Endothelial cell (in vitro differentiated cells): ENCODE data around the gene WBP1L. TPM values are rescaled to one million over a fixed set of nuclear protein-coding genes. Genes with fewer than 3 reads are reported as not detected.
A peak's percentile ranks its signal among the peaks of the same experiment; 100 is the strongest.

Experiments used
- DNase-seq: peaks from one replicate; pipeline ENCODE4 v3.0.0; 2021; ENCODE audit warnings: low spot score
- H3K27ac Mint-ChIP-seq: one replicate; pipeline ENCODE4 v1.8.0; 2021; ENCODE audit warnings: mixed read lengths, inconsistent platforms; ENCODE audit not compliant: unreplicated experiment
- H3K27me3 Mint-ChIP-seq: one replicate; pipeline ENCODE4 v1.8.0; 2021; ENCODE audit warnings: mild to moderate bottlenecking, moderate library complexity, mixed read lengths, inconsistent platforms; ENCODE audit not compliant: unreplicated experiment
- H3K36me3 Mint-ChIP-seq: one replicate; pipeline ENCODE4 v1.8.0; 2021; ENCODE audit warnings: mild to moderate bottlenecking, low read depth, mixed read lengths, inconsistent platforms; ENCODE audit not compliant: unreplicated experiment
- H3K4me1 Mint-ChIP-seq: one replicate; pipeline ENCODE4 v1.8.0; 2021; ENCODE audit warnings: mild to moderate bottlenecking, mixed read lengths, inconsistent platforms; ENCODE audit not compliant: unreplicated experiment
- H3K4me3 Mint-ChIP-seq: one replicate; pipeline ENCODE4 v1.8.0; 2021; ENCODE audit warnings: mild to moderate bottlenecking, mixed read lengths, inconsistent platforms; ENCODE audit not compliant: unreplicated experiment
- H3K9me3 Mint-ChIP-seq: one replicate; pipeline ENCODE4 v1.8.0; 2021; ENCODE audit warnings: mixed read lengths, inconsistent platforms; ENCODE audit not compliant: unreplicated experiment
- total RNA-seq: library from RNA; stranded (reverse); fragmentation: NEBNext Ultra II Directional; extraction: Animal tissue kit (Norgen Biotek cat#: 25700); gene quantifications from one replicate; pipeline ENCODE4 v1.2.1, GENCODE V29; 2021; ENCODE audit not compliant: unreplicated experiment
- TF ChIP-seq, protein P1 (sequence below): fragments of 200-600 bp; sonication (generic); IDR thresholded peaks from one replicate; pipeline ENCODE4 v1.5.0; 2021; ENCODE audit warnings: antibody characterized with exemption; ENCODE audit not compliant: unreplicated experiment

The WBP1L gene
- total RNA-seq, 1 donor from 2014 or later, result 49.4 TPM

DNA sequence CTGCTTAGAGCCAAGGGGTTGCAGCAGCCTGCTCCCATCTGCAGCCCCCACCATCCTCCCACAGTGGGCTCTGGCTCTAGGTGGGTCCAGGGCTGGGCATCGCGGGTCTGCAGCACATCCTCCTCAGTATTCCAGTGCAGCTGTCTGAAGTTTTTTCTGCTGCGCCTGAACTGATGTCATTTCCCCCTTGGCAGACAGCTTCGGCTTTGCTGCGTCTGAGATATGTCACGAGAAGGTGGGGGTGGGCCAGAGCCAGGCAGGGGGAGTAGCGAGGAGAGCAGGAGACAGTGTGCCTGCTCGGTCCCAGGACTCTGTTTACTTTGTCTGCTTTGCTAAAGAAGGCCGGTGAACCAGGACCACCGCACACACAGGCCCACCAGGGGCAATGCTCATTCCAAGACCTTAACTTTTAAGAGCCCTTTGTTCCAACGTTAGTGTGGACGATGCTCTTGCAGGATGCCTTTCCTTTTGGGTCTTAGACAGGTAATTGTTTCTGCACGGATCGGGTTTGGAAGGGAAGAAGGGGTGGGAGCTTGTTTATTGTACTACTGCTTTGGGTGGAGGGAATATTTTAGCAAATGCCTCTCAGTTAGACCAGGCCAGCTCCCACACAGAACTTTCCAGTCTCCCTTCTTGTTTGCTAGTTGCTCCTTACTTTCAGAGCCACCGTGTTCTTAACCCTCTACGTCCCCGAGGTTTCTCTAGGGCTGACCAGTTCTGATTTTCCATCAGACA is 32.4 kb downstream of the WBP1L start:
- DNase-seq, result peak; percentile 41
- peaks cover 2% of the 10 kb centered on the region for H3K27me3 Mint-ChIP-seq
- no peaks in the 10 kb centered on the region for H3K9me3 Mint-ChIP-seq
- peaks cover 5% of the 10 kb centered on the region for H3K36me3 Mint-ChIP-seq
- peaks cover 53% of the 10 kb centered on the region for H3K4me1 Mint-ChIP-seq
- peak overlapping the region; percentile 71 for H3K4me3 Mint-ChIP-seq
- TF ChIP-seq, protein P1, sequence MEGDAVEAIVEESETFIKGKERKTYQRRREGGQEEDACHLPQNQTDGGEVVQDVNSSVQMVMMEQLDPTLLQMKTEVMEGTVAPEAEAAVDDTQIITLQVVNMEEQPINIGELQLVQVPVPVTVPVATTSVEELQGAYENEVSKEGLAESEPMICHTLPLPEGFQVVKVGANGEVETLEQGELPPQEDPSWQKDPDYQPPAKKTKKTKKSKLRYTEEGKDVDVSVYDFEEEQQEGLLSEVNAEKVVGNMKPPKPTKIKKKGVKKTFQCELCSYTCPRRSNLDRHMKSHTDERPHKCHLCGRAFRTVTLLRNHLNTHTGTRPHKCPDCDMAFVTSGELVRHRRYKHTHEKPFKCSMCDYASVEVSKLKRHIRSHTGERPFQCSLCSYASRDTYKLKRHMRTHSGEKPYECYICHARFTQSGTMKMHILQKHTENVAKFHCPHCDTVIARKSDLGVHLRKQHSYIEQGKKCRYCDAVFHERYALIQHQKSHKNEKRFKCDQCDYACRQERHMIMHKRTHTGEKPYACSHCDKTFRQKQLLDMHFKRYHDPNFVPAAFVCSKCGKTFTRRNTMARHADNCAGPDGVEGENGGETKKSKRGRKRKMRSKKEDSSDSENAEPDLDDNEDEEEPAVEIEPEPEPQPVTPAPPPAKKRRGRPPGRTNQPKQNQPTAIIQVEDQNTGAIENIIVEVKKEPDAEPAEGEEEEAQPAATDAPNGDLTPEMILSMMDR, result no peak
- peak overlapping the region; percentile 93 for H3K27ac Mint-ChIP-seq

DNA sequence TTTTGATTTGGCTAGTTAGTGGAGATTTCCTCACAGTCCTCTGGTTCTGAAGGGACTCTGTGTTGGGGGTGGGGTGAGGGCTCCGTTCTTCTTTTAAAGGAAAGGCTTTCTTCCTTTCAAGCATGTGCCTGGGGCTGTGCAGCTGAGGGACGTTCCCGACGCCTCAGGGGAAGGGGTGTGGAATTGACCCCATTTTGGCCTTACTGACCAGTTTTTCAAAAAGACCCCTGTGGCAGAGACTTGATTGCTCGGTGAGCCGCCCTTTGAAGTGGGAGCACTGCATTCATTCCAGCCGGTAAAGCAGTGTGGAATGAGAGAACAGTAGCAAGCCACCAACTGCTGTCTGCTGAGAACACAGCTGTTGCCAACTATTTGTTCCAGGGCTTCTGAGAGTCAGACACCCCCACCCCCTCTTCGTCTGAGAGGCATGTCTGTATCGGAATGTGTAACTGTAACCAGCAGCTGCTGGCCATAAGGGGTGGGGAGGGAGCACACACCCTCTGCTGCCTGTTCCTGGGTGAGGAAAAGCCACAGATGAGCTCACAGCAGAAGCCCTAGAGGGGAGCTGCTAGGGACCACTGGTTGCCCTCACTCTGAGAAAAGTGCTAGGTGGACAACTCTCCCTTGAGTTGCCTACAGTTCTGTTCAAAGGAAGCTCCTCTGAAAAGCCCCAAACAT is 33.2 kb downstream of the WBP1L start:
- TF ChIP-seq, protein P1, result no peak
- Mint-ChIP-seq H3K4me3 (no peak overlapping the region), H3K27ac (peak overlapping the region; percentile 93), H3K27me3 (peaks cover 2% of the 10 kb centered on the region), H3K4me1 (peaks cover 57% of the 10 kb centered on the region), H3K36me3 (peaks cover 5% of the 10 kb centered on the region), H3K9me3 (no peaks in the 10 kb centered on the region)
- DNase-seq, result peak; percentile 29

DNA sequence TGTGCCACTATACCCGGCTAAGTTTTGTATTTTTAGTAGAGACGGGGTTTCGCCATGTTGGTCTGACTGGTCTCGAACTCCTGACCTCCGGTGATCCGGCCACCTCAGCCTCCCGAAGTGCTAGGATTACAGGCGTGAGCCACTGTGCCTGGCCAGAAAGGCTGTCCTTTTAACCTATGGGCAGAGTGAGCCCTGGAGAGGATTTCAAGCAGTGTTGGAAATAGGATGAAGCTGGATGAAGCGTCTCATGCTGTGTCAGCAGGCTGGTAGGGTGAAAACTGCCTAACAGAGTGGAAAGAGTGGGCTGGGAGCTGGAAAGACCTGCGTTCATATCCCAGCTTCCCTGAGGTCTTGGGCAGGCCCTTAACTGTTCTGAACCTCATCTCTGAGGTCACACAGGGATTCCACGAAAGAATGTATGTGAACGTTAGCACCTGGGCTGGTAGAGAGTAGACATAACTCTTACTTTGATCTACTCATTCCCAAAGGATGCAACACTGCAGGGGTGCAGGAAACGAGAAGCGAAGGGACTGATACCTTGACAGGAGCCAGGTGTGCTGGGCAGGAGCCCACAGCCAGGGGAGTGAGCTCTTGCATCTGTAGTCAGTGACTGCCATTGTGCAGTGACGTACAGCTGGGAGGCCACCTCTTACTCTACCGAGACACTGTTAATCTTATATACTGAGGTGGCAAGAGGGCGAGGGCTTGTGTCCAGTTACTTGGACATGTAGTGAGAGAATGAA is 34.1 kb downstream of the WBP1L start:
- peaks cover 5% of the 10 kb centered on the region for H3K36me3 Mint-ChIP-seq
- H3K9me3 Mint-ChIP-seq, result no peaks in the 10 kb centered on the region
- DNase-seq, result no peak
- H3K27ac Mint-ChIP-seq, result no peak overlapping the region
- TF ChIP-seq, protein P1, result no peak
- peaks cover 63% of the 10 kb centered on the region for H3K4me1 Mint-ChIP-seq
- H3K27me3 Mint-ChIP-seq, result peaks cover 2% of the 10 kb centered on the region
- peak overlapping the region; percentile 37 for H3K4me3 Mint-ChIP-seq

DNA sequence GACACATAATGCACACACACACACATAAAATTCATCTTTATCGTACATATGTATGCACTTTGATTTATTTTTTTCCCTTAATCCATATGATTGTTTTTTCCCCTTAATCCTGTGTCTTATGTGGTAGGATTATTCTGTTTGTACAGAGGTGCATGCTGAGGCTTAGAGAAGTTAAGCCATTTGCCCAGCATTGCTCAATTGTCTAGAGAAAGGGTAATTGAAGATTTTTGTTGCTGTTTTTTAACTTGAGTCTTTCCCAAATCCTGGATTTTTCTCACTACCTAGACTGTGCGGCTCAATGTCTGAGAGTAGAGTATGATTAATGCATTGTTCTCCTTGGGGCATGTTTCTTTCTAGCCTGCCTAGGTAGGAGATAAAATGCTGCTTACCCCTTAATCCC is 35.0 kb downstream of the WBP1L start:
- Mint-ChIP-seq H3K4me1 (peaks cover 68% of the 10 kb centered on the region), H3K36me3 (peaks cover 7% of the 10 kb centered on the region), H3K27ac (no peak overlapping the region), H3K9me3 (no peaks in the 10 kb centered on the region), H3K4me3 (no peak overlapping the region), H3K27me3 (peaks cover 2% of the 10 kb centered on the region)
- TF ChIP-seq, protein P1, result no peak
- DNase-seq, result no peak
